Activated naive CD8-positive, alpha-beta T cell treated with anti-CD3 and anti-CD28 coated beads, Interleukin-2, amount 50 U/mL, for 24 hours (primary cell): Measurements from ENCODE around the gene DCP2.

Experiments
- ATAC-seq: fragments of 150-1000 bp; cut with Tn5 transposase; one replicate; pipeline ENCODE4 v1.10.0; 2021
- DNase-seq: peaks from one replicate; pipeline ENCODE4 v3.0.0; 2021
- H3K27ac Mint-ChIP-seq: one replicate; pipeline ENCODE4 v1.8.0; 2021; ENCODE audit warnings: mild to moderate bottlenecking, mixed read lengths
- H3K27me3 Mint-ChIP-seq: one replicate; pipeline ENCODE4 v1.8.0; 2021; ENCODE audit warnings: mixed read lengths
- H3K36me3 Mint-ChIP-seq: one replicate; pipeline ENCODE4 v1.8.0; 2021; ENCODE audit warnings: low read depth, mixed read lengths
- H3K4me1 Mint-ChIP-seq: one replicate; pipeline ENCODE4 v1.8.0; 2021; ENCODE audit warnings: mixed read lengths
- H3K4me3 Mint-ChIP-seq: one replicate; pipeline ENCODE4 v1.8.0; 2021; ENCODE audit warnings: mild to moderate bottlenecking, moderate library complexity, mixed read lengths
- H3K9me3 Mint-ChIP-seq: one replicate; pipeline ENCODE4 v1.8.0; 2021; ENCODE audit warnings: mixed read lengths

Gene DCP2

GRCh38 chr5:112976432-112977309 is at the start of gene DCP2:
Gene DCP2 (plus strand): TSS chr5:112976798. CDS start chr5:112976934, 136 bp downstream.
- Mint-ChIP-seq H3K9me3 (no peaks in the 10 kb centered on the region), H3K36me3 (peaks cover 12% of the 10 kb centered on the region), H3K27me3 (no peaks in the 10 kb centered on the region), H3K27ac (peak within 1 kb of the TSS; percentile 94), H3K4me3 (peak within 1 kb of the TSS; percentile 99), H3K4me1 (peaks cover 50% of the 10 kb centered on the region)
- peak; percentile 99 for ATAC-seq
- peak; percentile 93 for DNase-seq

GRCh38 chr5:112929336-112930081 is 47.1 kb upstream of the DCP2 start:
- Mint-ChIP-seq H3K36me3 (no peaks in the 10 kb centered on the region), H3K4me1 (peaks cover 53% of the 10 kb centered on the region), H3K9me3 (peaks cover 6% of the 10 kb centered on the region), H3K27me3 (no peaks in the 10 kb centered on the region), H3K4me3 (peak overlapping the region; percentile 7), H3K27ac (peak overlapping the region; percentile 43)
- ATAC-seq (peak; percentile 65), DNase-seq (no peak)

- Mint-ChIP-seq H3K9me3 (peaks cover 6% of the 10 kb centered on the region), H3K36me3 (no peaks in the 10 kb centered on the region), H3K27ac (peak overlapping the region; percentile 43), H3K4me3 (peak overlapping the region; percentile 7), H3K4me1 (peaks cover 54% of the 10 kb centered on the region), H3K27me3 (no peaks in the 10 kb centered on the region)
- ATAC-seq, result no peak
- no peak for DNase-seq
These were observed 46.6 kb upstream of the DCP2 start for GRCh38 chr5:112930082-112930344.

GRCh38 chr5:112931473-112931872 is 45.1 kb upstream of the DCP2 start:
- Mint-ChIP-seq H3K4me3 (no peak overlapping the region), H3K27ac (no peak overlapping the region), H3K27me3 (no peaks in the 10 kb centered on the region), H3K9me3 (peaks cover 6% of the 10 kb centered on the region), H3K36me3 (no peaks in the 10 kb centered on the region), H3K4me1 (peaks cover 54% of the 10 kb centered on the region)
- DNase-seq (no peak), ATAC-seq (no peak)

- no peaks in the 10 kb centered on the region for H3K27me3 Mint-ChIP-seq
- H3K27ac Mint-ChIP-seq, result no peak overlapping the region
- ATAC-seq (no peak), DNase-seq (no peak)
- H3K36me3 Mint-ChIP-seq, result no peaks in the 10 kb centered on the region
- H3K4me1 Mint-ChIP-seq, result peaks cover 43% of the 10 kb centered on the region
- H3K4me3 Mint-ChIP-seq, result no peak overlapping the region
- peaks cover 6% of the 10 kb centered on the region for H3K9me3 Mint-ChIP-seq
These were observed 43.5 kb upstream of the DCP2 start for GRCh38 chr5:112933105-112933504.

GRCh38 chr5:112933651-112934365 is 42.8 kb upstream of the DCP2 start:
- peaks cover 36% of the 10 kb centered on the region for H3K4me1 Mint-ChIP-seq
- H3K9me3 Mint-ChIP-seq, result peaks cover 6% of the 10 kb centered on the region
- H3K27me3 Mint-ChIP-seq, result no peaks in the 10 kb centered on the region
- no peaks in the 10 kb centered on the region for H3K36me3 Mint-ChIP-seq
- H3K27ac Mint-ChIP-seq, result no peak overlapping the region
- no peak overlapping the region for H3K4me3 Mint-ChIP-seq
- DNase-seq, result no peak
- peak; percentile 13 for ATAC-seq

GRCh38 chr5:112934366-112934663 is 42.3 kb upstream of the DCP2 start:
- no peaks in the 10 kb centered on the region for H3K36me3 Mint-ChIP-seq
- peaks cover 6% of the 10 kb centered on the region for H3K9me3 Mint-ChIP-seq
- no peak overlapping the region for H3K4me3 Mint-ChIP-seq
- DNase-seq (no peak), ATAC-seq (peak; percentile 38)
- H3K27ac Mint-ChIP-seq, result no peak overlapping the region
- H3K27me3 Mint-ChIP-seq, result no peaks in the 10 kb centered on the region
- H3K4me1 Mint-ChIP-seq, result peaks cover 31% of the 10 kb centered on the region

- DNase-seq (no peak), ATAC-seq (no peak)
- no peaks in the 10 kb centered on the region for H3K27me3 Mint-ChIP-seq
- H3K36me3 Mint-ChIP-seq, result no peaks in the 10 kb centered on the region
- no peak overlapping the region for H3K27ac Mint-ChIP-seq
- H3K4me3 Mint-ChIP-seq, result no peak overlapping the region
- peaks cover 17% of the 10 kb centered on the region for H3K4me1 Mint-ChIP-seq
- peaks cover 6% of the 10 kb centered on the region for H3K9me3 Mint-ChIP-seq
These were observed 40.9 kb upstream of the DCP2 start for GRCh38 chr5:112935675-112936074.

- Mint-ChIP-seq H3K36me3 (no peaks in the 10 kb centered on the region), H3K9me3 (peaks cover 6% of the 10 kb centered on the region), H3K4me1 (peaks cover 8% of the 10 kb centered on the region), H3K4me3 (no peak overlapping the region), H3K27ac (no peak overlapping the region), H3K27me3 (no peaks in the 10 kb centered on the region)
- ATAC-seq (no peak), DNase-seq (no peak)
These were observed 38.3 kb upstream of the DCP2 start for GRCh38 chr5:112938286-112938685.

GRCh38 chr5:112940670-112941069 is 35.9 kb upstream of the DCP2 start:
- Mint-ChIP-seq H3K27ac (no peak overlapping the region), H3K4me3 (no peak overlapping the region), H3K36me3 (no peaks in the 10 kb centered on the region), H3K27me3 (no peaks in the 10 kb centered on the region), H3K4me1 (no peaks in the 10 kb centered on the region), H3K9me3 (no peaks in the 10 kb centered on the region)
- ATAC-seq, result no peak
- no peak for DNase-seq

GRCh38 chr5:112948458-112948857 is 28.1 kb upstream of the DCP2 start:
- ATAC-seq (no peak), DNase-seq (no peak)
- Mint-ChIP-seq H3K27ac (no peak overlapping the region), H3K4me1 (peaks cover 2% of the 10 kb centered on the region), H3K36me3 (no peaks in the 10 kb centered on the region), H3K4me3 (no peak overlapping the region), H3K9me3 (no peaks in the 10 kb centered on the region), H3K27me3 (no peaks in the 10 kb centered on the region)

- H3K27me3 Mint-ChIP-seq, result no peaks in the 10 kb centered on the region
- H3K36me3 Mint-ChIP-seq, result no peaks in the 10 kb centered on the region
- no peak for DNase-seq
- H3K4me3 Mint-ChIP-seq, result no peak overlapping the region
- H3K9me3 Mint-ChIP-seq, result no peaks in the 10 kb centered on the region
- no peaks in the 10 kb centered on the region for H3K4me1 Mint-ChIP-seq
- H3K27ac Mint-ChIP-seq, result no peak overlapping the region
- peak; percentile 65 for ATAC-seq
These were observed 25.4 kb upstream of the DCP2 start for GRCh38 chr5:112951124-112951702.

- H3K36me3 Mint-ChIP-seq, result no peaks in the 10 kb centered on the region
- H3K9me3 Mint-ChIP-seq, result no peaks in the 10 kb centered on the region
- peaks cover 17% of the 10 kb centered on the region for H3K4me1 Mint-ChIP-seq
- no peak overlapping the region for H3K4me3 Mint-ChIP-seq
- ATAC-seq (no peak), DNase-seq (no peak)
- no peaks in the 10 kb centered on the region for H3K27me3 Mint-ChIP-seq
- H3K27ac Mint-ChIP-seq, result no peak overlapping the region
These were observed 20.0 kb upstream of the DCP2 start for GRCh38 chr5:112956606-112957005.

GRCh38 chr5:112957036-112957808 is 19.4 kb upstream of the DCP2 start:
- H3K4me1 Mint-ChIP-seq, result peaks cover 17% of the 10 kb centered on the region
- no peaks in the 10 kb centered on the region for H3K36me3 Mint-ChIP-seq
- ATAC-seq, result no peak
- no peak overlapping the region for H3K27ac Mint-ChIP-seq
- no peaks in the 10 kb centered on the region for H3K27me3 Mint-ChIP-seq
- H3K9me3 Mint-ChIP-seq, result no peaks in the 10 kb centered on the region
- DNase-seq, result no peak
- no peak overlapping the region for H3K4me3 Mint-ChIP-seq
